ENCODE measurements around the gene TNKS1BP1.

- TF ChIP-seq, protein P1, sequence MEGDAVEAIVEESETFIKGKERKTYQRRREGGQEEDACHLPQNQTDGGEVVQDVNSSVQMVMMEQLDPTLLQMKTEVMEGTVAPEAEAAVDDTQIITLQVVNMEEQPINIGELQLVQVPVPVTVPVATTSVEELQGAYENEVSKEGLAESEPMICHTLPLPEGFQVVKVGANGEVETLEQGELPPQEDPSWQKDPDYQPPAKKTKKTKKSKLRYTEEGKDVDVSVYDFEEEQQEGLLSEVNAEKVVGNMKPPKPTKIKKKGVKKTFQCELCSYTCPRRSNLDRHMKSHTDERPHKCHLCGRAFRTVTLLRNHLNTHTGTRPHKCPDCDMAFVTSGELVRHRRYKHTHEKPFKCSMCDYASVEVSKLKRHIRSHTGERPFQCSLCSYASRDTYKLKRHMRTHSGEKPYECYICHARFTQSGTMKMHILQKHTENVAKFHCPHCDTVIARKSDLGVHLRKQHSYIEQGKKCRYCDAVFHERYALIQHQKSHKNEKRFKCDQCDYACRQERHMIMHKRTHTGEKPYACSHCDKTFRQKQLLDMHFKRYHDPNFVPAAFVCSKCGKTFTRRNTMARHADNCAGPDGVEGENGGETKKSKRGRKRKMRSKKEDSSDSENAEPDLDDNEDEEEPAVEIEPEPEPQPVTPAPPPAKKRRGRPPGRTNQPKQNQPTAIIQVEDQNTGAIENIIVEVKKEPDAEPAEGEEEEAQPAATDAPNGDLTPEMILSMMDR (IDR thresholded peaks at IDR 0.05) = no peak
- no peak for TF ChIP-seq POLR2A (IDR thresholded peaks at IDR 0.05)
Observed at GRCh38 chr11:57321388-57322255, 3.1 kb downstream of the TNKS1BP1 start.

Measured in thyroid gland (tissue), 4 donors.